ENCODE results near the gene CACNA2D4.
"Not testable (repeated sequence)": the region's sequence is repeated elsewhere in the genome, so short reads cannot be mapped to it uniquely, and the experiment has no call there.

The CACNA2D4 gene

DNA sequence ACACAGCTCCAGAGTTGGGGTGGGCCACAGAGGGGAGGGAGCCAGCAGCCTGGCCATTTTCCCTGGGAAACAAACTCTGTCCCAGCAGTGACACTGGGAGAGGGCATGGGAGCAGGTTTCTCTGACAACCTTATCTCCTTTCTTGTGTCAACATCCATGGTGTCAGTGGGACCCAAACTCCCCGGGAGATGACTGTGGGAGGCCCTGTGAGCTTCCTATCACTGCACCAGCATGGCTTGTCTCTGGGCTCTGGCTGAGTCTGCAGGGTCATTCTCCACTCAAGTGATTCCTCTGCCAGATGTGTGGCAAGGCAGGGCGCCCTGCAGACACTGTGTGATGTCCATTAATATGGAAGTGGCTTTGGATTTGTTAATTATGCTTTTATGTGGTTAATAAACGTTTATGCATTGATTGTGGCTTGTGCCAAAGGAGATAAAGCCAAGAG is 88.0 kb downstream of the CACNA2D4 start:
- no peak for DNase-seq

DNA sequence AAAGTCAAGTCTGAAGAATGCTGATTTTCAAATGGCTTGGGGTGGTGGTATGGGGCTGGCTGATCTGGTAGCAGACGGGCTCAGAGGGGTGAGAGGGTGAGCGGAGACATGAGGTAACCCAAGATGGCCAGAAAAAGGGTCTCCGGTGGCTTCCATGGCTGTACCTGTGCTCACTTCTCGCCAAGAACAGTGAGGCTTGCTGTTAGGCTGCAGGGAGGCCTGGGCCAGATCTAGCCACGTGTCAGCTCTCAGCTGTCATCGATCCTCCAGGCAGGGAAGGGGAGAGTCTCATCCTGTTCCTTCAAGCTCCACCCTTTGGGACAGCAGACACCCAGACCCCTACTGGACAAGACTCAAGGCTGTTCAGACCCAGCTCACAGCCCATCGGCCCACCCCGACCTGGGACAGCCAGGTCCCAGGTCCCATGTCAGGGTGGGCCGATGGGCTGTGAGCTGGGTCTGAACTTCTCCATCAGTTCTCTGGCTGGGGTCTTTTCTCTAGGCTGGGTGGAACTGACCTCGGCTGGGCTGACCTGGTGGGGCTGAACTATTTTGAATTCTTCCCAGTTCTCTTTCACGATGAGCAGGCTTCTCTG is 89.0 kb downstream of the CACNA2D4 start:
- peak; percentile 6 for DNase-seq

DNA sequence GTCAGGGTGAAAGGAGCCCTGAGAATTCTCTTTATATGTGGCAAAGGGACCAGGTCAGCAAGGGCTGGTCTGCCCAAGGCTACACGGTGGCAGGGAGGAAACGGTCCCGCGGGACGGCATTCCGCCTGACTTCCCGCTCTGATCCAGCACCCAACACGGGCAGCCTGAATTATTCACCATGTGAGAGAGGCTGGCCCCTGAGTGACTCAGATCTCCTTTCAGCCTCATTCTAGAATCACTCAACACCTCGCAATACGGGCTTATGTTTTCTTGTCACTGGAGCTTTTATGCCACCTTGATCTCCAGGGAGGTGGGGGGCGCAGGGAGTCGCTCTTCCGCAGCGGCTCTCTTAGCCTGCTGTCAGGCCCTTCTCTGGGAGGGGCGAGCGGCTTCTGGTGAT is 89.6 kb downstream of the CACNA2D4 start:
- peak; percentile 55 for DNase-seq

DNA sequence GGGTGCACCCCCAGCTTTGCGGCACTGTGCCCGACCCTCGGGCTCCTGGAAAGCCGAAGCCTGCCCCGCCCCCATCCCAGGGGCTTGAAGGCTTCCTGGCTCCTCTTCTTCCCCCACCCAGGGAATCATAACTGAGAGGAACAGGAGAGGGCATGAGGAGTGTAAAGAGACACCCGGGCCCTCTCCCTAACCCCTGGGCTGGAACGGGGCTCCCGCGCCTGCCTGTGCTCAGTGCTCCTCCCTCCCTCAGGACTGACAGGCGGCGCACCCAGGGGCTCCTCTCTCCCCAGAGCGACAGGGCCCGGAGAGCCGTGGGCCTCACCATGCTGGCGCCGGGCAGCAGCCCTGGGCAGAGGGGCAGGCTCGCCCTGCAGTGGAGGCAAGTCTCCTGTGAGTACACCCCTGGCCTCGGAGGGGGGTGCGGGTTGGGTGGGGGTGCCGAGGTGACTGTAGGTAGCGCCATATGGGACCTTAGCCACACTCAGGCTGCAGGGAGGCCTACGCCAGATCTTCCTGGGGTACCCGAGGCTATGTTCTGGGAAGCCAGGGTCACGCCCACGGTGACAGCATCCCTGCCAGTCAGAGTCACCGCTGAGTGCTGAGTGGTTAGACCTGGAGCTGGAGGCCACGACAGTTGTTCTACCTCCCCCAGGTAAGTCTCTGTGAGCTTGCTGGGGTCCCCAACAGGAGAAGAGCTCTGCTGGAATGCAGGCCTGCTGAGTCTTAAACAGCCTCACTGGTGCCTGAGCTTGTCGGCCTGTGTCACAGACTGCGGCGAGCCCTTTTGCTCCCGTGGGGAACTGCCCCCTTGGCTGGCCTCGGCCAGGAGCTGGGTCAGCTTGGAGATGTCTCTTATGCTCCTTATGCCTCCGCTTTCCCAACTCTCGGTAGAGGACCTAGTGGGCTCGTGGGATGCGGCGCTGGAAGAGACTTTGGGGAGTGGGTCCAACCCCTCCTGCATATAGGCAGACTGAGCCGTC is 90.3 kb downstream of the CACNA2D4 start:
- DNase-seq: peak; percentile 21

DNA sequence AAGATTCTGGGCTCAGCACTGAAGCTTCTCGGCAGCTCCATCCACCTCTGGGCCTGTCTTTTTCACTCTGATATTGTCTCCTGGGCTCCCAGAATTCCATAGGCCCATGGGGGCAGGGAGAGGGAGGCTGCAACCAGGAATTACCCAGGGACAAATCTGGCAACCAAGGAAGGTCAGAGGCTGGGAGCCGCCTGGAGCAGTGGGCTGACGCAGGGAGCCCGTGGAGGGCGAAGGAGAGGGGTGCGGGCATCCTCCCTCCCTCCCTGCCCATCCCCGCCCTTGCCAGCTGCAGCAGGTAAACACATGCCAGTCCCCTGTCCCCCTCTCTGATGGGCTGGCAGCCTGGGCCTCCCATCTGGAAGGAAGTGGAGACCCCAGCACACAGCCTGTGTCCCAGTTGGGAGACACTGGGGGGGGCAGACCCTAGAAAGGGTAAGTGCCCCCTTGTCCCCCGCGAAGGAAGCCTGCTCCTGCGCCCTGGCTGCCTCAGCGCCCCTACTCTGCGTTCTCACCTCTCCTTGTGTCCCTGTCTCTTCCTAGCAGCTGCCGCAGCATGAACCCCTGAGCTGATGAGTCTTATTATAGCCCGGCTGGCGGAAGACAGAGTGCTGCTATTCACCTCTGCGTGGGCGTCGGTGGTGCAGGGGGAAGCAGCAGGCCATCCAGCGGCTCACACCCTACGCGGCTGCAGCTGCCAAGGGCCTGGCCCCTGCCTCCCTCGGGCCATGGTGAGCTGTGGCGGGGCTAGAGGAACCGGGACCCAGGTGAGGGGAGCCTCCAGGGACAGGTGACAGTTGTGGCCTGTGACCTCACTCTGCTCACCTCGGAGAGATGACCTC is 91.4 kb downstream of the CACNA2D4 start:
- peak; percentile 20 for DNase-seq

DNA sequence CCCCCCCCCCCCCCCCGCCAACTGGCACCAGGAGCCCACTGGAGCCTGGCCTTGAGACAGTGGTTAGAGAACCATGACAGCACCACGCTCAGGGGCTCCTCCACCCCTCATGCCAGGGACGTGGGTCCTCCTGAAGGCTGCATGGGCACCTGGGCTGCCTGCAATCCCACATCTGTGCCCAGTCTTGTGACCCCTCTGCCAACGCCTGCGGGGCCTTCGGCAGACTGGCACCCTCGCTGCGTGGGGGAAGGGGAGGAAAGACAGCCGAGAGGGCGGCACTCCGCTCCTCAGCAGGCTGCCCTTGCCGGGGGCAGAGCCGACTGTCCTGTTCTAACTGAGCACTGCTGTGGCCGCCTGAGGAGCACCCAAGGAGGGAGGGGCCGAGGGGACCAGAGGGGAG is 92.1 kb downstream of the CACNA2D4 start:
- no peak for DNase-seq

DNA sequence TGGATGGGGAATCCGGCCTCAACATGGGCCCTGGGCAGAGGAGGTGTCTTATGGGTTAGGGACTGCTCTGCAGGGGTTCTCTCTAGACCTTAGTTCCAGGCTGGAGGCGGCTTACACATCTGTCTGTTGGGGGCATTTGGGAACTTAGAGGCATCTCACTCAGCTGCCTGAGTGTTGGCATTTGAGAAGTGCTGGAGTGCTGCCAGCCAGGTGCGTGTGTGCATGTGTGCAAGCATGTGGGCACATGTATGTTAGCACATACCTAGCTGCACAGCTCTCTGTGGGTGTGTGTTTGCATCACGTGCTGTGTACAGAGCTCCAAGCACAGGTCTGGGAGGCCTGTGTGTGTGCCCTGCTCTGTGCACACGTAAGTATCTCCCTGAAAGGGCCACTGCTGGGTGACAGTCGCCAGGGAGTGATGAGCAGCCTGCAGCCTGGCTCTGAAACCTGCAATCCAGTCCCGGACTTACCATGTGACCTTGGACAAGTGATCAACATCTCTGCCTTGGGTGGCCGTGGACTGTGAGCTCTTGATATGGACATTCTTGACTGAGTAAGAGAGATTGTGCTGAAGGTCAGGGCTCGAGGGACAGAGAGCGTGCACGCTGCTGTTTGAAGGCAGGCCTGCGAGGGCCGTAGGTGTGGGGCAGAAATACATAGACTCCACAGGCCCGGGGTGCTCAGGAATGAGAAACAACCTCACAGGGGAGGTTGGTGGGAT is 92.9 kb downstream of the CACNA2D4 start:
- no peak for DNase-seq

DNA sequence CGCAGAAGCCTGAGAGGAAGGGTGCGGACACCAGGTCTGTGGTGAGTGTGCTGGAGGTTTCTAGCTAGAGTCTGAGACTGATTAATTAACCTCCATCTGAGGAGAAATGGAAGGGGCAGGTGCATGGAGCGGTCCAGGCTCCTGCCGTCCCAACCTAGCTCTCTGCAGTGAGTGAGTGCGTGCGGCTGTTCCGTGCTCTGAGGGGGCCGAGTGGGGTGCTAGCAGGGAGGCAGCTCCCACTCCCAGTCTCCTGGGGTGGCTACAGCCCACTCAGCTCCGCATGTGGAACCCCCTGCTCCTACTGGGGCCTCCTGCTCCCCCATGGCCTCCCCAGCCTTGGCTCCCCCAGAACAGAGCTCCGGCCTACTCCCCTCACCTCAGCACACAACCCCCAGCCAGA is 95.2 kb downstream of the CACNA2D4 start:
- DNase-seq: no peak

DNA sequence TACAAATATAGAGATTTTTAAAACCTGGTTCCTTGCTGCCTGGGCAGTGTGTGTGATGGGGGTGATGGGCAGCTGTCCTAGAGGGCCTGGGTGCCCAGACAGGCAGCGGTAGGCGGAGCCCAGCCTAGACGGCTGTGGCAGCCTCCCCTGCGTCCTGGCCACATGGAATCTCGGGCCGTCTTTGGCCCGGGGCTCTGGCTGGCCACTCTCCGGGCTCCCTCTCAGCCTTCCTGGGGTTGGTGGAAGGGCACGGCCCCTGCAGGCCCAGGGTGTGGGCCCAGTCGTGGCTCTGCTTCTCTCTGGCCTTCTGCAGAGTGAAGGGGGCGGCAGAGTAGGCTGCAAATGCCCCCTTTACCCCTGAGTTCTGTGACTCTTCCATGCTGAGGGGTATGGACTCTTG is 95.8 kb downstream of the CACNA2D4 start:
- no peak for DNase-seq

DNA sequence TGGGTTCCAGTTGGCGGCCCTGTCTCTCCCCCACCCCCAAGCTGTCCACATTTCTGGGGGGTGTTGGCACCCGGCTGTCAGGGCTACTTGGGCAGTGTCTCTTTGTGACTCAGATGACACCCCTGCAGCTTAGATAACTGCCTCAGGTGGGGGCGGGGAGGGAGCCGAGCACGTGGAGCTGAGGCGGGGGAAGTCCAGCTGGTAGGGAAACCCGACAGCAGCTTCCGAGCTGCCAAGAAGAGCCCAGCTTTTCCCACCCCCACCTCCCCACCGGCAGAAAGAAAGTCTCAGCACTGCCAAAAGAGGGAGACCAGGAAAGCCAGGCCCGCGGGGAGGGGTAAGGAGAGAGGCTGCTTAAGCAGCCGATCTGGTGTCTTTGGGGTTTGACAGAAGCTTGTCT is 96.6 kb downstream of the CACNA2D4 start:
- no peak for DNase-seq

DNA sequence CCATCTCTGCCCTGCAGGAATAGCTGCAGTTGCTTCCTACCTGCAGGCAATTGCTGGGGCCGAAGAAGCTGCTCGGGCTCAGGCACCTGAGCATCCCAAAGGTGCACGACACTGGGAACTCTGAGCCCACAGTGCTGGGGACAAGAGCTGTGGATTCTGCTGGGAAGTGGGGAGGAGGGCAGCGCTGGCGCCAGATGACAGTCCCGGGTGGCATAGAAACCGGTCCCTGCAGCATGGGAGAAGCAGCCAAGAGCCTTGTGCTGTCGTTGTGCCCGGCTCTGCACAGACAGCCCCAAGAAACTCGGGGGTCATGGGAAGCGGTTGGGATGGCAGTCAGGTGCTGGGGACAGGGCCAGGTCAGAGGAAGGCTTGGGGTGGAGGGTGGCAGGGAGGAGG is 97.6 kb downstream of the CACNA2D4 start:
- no peak for DNase-seq

DNA sequence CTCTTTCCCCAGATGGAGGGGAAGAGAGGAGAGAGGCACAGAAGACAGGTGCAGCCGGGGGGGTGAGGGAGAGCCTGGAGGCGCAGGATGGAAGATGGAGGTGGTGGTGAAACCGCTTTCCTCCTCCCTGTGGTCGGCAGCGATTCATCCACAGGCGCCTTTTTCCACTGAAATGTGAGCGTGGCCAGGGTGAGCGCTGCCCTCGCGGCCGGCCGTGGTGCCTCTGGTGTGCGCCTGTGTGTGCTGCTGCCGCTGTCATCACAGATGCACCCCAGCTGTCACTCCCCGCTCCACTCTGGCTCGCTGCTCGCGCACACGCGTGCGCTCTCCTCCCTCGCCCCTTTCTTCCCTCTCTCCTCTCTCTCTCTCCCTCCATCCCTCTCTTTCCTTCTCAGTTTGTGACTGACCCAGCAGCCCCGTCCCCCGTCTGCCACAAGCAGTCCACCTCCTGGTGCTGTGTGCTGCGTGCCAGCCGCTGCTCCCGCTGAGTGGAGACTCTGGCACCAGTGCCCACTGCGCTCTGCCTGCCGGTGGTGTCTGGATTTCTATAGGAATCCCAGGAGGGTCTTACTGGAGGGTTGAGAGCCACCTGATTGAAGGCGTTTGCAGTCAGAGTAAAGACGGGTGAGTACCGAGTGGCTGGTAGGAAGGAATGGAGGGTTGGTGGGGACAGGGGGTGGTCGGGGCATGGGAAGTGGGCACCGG is 98.1 kb downstream of the CACNA2D4 start, which contains the start of gene LRTM2:
LRTM2 (plus strand) TSS at position 375 of the 705 bp plus-strand sequence. CDS start 7,584 bp downstream, outside the sequence.
- DNase-seq: peak; percentile 76

DNA sequence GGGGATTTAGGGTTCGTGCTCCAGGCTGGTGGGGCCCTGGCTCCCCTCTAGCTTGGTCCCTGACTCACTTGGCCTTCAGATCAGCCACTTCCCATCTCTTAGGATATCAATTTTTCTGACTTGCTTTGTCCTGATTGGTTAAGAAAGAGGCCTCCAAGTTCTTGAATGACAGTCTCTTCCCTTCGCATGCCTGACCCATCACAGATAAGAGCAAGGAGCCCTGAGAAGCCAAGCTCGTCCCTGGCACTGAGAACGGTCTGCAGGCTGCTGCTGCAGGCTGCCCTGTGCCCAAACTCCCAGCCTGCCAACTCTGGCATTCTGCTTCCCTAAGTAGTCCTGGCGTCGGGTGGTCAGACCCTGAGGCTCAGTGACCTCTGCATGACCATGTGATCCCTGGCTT is 98.9 kb downstream of the CACNA2D4 start:
- DNase-seq: no peak

DNA sequence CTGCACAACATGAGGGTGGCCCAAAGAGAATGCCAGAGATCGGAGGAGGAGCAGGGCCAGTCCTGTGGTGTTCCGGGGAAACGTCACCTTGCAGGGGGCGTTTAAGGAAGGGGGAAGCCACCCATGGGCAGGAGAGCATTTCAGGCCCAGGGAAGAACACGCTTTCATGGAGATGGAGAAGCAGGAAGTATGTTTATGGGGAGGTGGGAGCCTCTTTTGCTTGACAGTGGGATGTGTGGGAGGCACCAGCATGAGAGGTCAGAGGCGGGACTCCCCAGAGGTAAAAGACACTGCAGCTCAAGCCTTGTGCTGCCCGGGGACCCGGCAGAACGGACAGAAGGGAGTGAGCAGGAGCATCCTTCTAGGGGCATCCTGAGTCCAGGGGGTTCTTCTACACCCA is 99.4 kb downstream of the CACNA2D4 start:
- no peak for DNase-seq

DNA sequence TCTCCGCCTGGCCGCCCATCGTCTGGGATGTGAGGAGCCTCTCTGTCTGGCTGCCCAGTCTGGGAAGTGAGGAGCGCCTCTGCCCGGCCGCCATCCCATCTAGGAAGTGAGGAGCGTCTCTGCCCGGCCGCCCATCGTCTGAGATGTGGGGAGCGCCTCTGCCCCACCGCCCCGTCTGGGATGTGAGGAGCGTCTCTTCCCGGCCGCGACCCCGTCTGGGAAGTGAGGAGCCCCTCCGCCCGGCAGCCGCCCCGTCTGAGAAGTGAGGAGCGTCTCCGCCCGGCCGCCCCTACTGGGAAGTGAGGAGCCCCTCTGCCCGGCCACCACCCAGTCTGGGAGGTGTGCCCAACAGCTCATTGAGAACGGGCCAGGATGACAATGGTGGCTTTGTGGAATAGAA is 100.5 kb downstream of the CACNA2D4 start:
- not testable (repeated sequence) for DNase-seq

DNA sequence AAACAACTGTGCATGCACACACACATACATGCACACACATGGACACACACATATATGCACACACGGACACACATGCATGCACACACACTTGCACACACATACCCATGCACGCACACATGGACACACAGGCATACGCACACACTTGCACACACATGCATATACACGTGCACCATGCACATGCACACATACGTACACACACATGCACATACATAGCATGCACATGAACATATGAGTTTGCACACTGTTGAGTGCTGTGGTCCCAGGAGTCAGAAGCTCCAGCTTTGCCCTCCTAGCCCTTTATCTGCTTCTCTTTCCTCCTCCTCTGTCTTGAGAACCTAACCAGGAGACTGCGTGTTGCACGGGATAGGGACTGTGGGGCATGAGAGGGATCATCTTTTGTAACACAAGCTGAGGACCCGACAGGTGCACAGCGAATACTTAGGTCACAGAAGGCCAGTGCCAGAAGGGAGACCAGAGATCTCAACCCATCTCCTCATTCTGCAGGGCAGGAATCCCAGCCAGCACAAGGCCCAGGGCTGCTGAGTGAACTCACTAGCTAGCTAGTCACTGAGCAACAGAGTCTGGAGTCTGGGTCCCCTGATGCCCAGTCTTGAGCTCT is 101.6 kb downstream of the CACNA2D4 start:
- DNase-seq: no peak

DNA sequence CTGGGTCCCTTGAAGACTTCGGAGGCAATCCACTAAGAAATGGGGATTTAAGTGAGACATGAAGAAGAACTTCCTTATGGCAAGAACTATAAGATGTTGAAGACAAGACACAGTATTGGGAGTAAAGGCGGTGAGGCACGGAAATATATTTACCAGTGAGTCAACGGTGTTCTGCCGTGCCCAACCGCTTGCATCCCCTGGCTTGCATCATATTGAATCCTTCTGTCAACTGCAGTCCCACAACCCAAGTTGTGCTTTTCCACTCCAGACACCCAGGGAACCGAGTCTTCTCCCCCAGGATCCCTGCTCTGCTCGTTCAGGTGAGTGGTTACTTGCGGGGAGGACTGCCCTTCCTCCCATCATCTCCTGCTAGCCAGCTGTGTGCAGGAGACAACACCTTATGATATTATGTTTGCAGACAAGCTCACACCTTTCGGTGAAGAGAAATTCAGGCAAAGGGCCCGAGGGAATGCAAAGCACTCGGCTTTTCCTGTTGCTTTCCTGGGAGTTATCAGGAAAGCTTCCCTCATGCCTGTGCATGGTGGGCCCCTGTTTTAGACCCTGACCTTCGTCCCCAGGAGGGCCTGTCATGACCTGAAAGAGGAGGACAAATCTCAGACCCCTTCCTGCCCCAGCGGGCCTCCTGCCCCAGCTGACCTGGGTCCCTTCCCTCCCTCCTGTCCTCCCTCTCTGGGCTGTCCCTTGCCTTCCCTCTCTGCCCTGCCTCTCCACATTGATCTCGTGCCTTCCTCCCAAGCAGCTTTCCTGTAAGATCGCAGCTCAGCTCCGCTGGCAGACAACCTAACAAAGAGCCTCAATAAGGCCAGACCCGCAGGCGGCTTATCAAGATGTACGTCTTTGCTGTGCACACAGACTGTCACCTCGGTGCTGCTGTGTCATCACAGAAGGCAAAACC is 102.4 kb downstream of the CACNA2D4 start:
- DNase-seq: no peak

DNA sequence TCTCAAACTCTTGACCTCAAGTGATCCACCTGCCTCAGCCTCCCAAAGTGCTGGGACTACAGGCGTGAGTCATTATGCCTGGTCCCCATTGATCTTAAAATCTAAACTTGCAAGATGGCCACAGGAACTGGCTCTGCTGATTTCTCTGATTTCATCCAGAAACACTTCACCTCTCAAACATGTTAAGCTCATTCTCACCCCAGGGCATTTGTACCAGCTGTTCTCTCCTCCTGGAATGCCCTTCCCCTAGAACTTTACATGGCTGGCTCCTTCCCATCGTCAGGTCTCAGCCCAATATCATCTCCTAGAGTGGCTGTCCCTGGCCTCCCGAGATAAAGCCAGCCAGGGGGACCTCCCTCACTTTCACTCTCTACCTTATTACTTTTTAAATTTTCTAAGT is 103.3 kb downstream of the CACNA2D4 start:
- no peak for DNase-seq

DNA sequence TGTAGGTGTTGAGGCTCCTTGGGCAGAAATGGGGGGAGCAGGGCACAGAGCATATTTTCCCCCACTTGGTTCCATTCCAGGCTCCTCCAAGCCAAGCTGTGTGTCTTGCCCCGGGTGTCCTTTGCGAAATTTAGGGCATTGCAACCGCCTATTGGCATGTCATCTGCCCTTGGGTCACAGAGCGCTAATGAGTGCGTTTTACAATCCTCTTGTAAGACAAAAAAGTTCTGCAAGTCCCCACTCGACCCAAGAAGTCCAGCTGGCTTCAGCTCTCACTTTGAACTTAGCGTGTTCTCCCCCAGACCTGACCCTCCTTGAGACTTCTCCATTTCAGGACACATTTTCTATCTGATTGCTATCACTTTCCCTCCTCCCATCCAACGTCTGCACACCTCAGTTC is 104.2 kb downstream of the CACNA2D4 start:
- DNase-seq: no peak

DNA sequence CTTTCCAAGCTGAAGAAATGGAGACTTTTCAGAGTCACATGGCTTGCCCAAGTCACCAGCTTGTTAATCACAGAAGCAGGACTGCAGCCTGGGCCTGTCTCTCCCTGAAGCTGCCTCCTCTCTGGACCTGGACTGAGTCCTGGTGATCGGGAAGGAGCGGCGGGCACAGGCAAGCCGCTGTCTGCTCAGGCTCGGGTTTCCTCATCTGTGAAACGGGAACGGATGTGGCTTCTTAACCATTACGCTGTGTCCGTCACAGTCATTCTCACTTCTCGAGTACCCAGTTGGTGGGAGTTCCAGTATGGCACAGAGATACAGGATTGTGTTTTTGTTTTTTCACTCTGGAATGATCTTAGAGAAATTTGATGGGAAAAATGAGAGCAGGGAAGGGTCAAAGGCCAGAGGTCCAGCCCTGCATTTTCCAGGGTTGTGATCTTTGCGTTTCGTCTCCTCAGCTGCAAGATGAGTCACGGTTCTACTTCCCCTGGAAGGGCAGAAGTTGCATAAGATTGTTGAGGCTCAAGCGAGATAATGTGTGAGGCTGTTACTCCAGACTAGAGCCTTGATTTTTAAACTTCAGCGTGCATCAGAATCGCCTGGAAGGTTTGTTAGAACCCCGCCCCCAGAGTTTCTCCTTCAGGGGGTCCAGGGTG is 105.7 kb downstream of the CACNA2D4 start:
- DNase-seq: no peak
